ENCODE measurements around the gene BAG2. TPM values are rescaled to one million over a fixed set of nuclear protein-coding genes. Genes with fewer than 3 reads are reported as not detected.

Gene BAG2
- 15.1 and 23.0 TPM in 2 replicates for total RNA-seq (2016; rRNA removed; fragmentation: Illumina TruSeq; extraction: Trizol)
- total RNA-seq (2016; cell fraction: cytosol; rRNA removed; fragmentation: Illumina TruSeq; extraction: Trizol; ENCODE audit: low read depth), result 3.7 and 4.1 TPM in 2 replicates
- total RNA-seq (2016; cell fraction: insoluble cytoplasmic fraction; rRNA removed; fragmentation: Illumina TruSeq; extraction: Trizol), result 15.0 and 23.4 TPM in 2 replicates
- 8.8 and 9.8 TPM in 2 replicates for total RNA-seq (2016; cell fraction: membrane; rRNA removed; fragmentation: Illumina TruSeq; extraction: Trizol)
- 10.3 and 11.9 TPM in 2 replicates for total RNA-seq (2016; cell fraction: nucleus; rRNA removed; fragmentation: Illumina TruSeq; extraction: Trizol)
- 4.3 and 5.7 TPM in 2 replicates for polyA plus RNA-seq (2011; rRNA removed)
- 2.4 and 3.5 TPM in 2 replicates for polyA plus RNA-seq (2011; cell fraction: cytosol; rRNA removed)
- polyA plus RNA-seq (2011; cell fraction: nucleus; rRNA removed), result 1.3 and 2.0 TPM in 2 replicates
- polyA plus RNA-seq (2012), result 6.1 and 6.7 TPM in 2 replicates
- polyA plus RNA-seq (2016; cell fraction: cytosol; fragmentation: Illumina TruSeq; extraction: Trizol; ENCODE audit: low read depth), result 2.4 TPM in 2 replicates
- 24.1 and 26.3 TPM in 2 replicates for polyA plus RNA-seq (2016; cell fraction: insoluble cytoplasmic fraction; fragmentation: Illumina TruSeq; extraction: Trizol; ENCODE audit: low read depth)
- polyA plus RNA-seq (2016; cell fraction: membrane; fragmentation: Illumina TruSeq; extraction: Trizol; ENCODE audit: low read depth), result 5.4 and 5.5 TPM in 2 replicates
- polyA plus RNA-seq (2016; cell fraction: nucleus; fragmentation: Illumina TruSeq; extraction: Trizol; ENCODE audit: insufficient read depth, low read depth), result 10.2 and 10.9 TPM in 2 replicates
- polyA minus RNA-seq (2011; rRNA and poly(A)+ RNA removed; ENCODE audit: low replicate concordance), result 3.1 and 7.3 TPM in 2 replicates
- 4.3 and 4.4 TPM in 2 replicates for polyA minus RNA-seq (2011; cell fraction: cytosol; rRNA and poly(A)+ RNA removed)
- 19.6 and 22.1 TPM in 2 replicates for polyA minus RNA-seq (2011; cell fraction: nucleus; rRNA and poly(A)+ RNA removed)
- percentile 93 among the genes with signal in this experiment for Bru-seq, nascent RNA
- percentile 88 among the genes with signal in this experiment for BruChase-seq, experiment 1, labeled RNA remaining after a 6-hour chase
- BruChase-seq, experiment 2, labeled RNA remaining after a 2-hour chase, result percentile 92 among the genes with signal in this experiment
- long read RNA-seq, experiment 1, full-length matches to known transcripts, result 69 of 78 reads
- long read RNA-seq, experiment 1, partial matches to known transcripts, result 6 of 78 reads
- long read RNA-seq, experiment 1, other reads (novel, unspliced or antisense), result 3 of 78 reads
- long read RNA-seq, experiment 2, full-length matches to known transcripts, result 43 of 77 reads
- long read RNA-seq, experiment 2, partial matches to known transcripts, result 1 of 77 reads
- long read RNA-seq, experiment 2, other reads (novel, unspliced or antisense), result 33 of 77 reads

- 1% methylated on average over 39 of the region's 97 CpGs for WGBS (ENCODE audit: low lambda C conversion rate)
- Histone ChIP-seq H3K36me3 (replicated peaks in 1 of 2; ENCODE audit: control insufficient read depth in 1 of 2, insufficient read depth in 2 of 2, low read length in 2 of 2) (peaks cover 2 to 7% of the 10 kb centered on the region in 2 experiments; a peak in 3 of 5 replicates), H3K9me3 (ENCODE audit: low read length) (no peaks in the 10 kb centered on the region), H3K4me3 (replicated peaks in 1 of 3; ENCODE audit: insufficient read depth in 1 of 3, low read depth in 2 of 3, low read length in 3 of 3) (peak within 1 kb of the TSS; percentile 69 to 90 (median 72)), H3K4me2 (ENCODE audit: low read depth, low read length) (peak within 1 kb of the TSS; percentile 97), H3K79me2 (ENCODE audit: insufficient read depth, low read length) (peaks cover 48% of the 10 kb centered on the region), H3K9ac (ENCODE audit: insufficient read depth, low read depth, low read length) (peak within 1 kb of the TSS; percentile 89), H4K20me1 (ENCODE audit: insufficient read depth, low read length) (no peaks in the 10 kb centered on the region), H3K27me3 (ENCODE audit: control insufficient read depth in 1 of 2, insufficient read depth in 2 of 2, low read length in 2 of 2) (no peaks in the 10 kb centered on the region; a peak in 1 of 5 replicates), H2AFZ (ENCODE audit: low read length) (peak within 1 kb of the TSS; percentile 75), H3K27ac (ENCODE audit: extremely low read length, insufficient read depth, low read length) (peak within 1 kb of the TSS; percentile 94), H3K4me1 (ENCODE audit: insufficient read depth, low read length) (peaks cover 41% of the 10 kb centered on the region)
- intact Hi-C loops (cut with micrococcal nuclease; ENCODE audit: unreplicated experiment) (loop anchor here (1.0 to 5.0 kb wide), 8 partner anchors 30 to 270 kb away; partner anchors contain the start of genes BEND6, KIAA1586, PRIM2 and RAB23), in situ Hi-C loops (cut with HindIII; ENCODE audit: extremely low pct_ligation_motif_present, low pct_unique_long_range_greater_than_20kb) (no loop called here)
- POLR2A ChIA-PET, result interaction anchor here (0.6 to 2.2 kb wide), 15 partner anchors 8 to 217 kb away, joined by 3 to 13 read pairs (median 3); partner anchors contain the start of genes BEND6, KIAA1586, RAB23 and ZNF451
- no TSS peak for BruUV-seq (replicated peaks)
- FAIRE-seq, result peak; percentile 15
- CTCF ChIA-PET (ENCODE audit: low intra/inter-chr PET ratio, low total read pairs), result interaction anchor here (1.1 kb wide), 1 partner anchor 80 kb away, joined by 3 read pairs; no protein-coding TSS in a partner anchor
- DNase-seq (ENCODE audit: low spot score), result peak; percentile 88
- ATAC-seq, result peak; percentile 94
- TF ChIP-seq ZNF510 (CRISPR knock-in tag; IDR thresholded peaks at IDR 0.05; ENCODE audit: low read depth) (peak; percentile 91; the same call in 1 of the 2 replicates), ZFP36L1 (CRISPR knock-in tag; IDR thresholded peaks at IDR 0.05) (peak; percentile 89), TFDP2 (CRISPR knock-in tag; IDR thresholded peaks at IDR 0.05) (peak; percentile 87), RARG (CRISPR knock-in tag; IDR thresholded peaks at IDR 0.05; ENCODE audit: low read depth) (no peak), MTA1 (CRISPR knock-in tag; IDR thresholded peaks at IDR 0.05; ENCODE audit: borderline replicate concordance) (peak; percentile 90; the same call in 1 of the 2 replicates), ZNF124 (CRISPR knock-in tag; IDR thresholded peaks at IDR 0.05) (peak; percentile 54; the same call in 1 of the 2 replicates), NFE2L1 (CRISPR knock-in tag; IDR thresholded peaks at IDR 0.05; ENCODE audit: borderline replicate concordance) (peak; percentile 78; the same call in 1 of the 2 replicates), ZFP1 (CRISPR knock-in tag; IDR thresholded peaks at IDR 0.05) (0 out of 2 replicates have a peak, but pooled peaks have one; percentile 28), E2F5 (CRISPR knock-in tag; conservative IDR thresholded peaks at IDR 0.05) (peak; percentile 5; the same call in 1 of the 2 replicates), CREB1 (IDR thresholded peaks at IDR 0.05) (peak; percentile 80), CREB1 (CRISPR knock-in tag; IDR thresholded peaks at IDR 0.05) (0 out of 2 replicates have a peak, but pooled peaks have one; percentile 31)
- TF ChIP-seq, protein P1, sequence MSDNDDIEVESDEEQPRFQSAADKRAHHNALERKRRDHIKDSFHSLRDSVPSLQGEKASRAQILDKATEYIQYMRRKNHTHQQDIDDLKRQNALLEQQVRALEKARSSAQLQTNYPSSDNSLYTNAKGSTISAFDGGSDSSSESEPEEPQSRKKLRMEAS (IDR thresholded peaks at IDR 0.05), result peak; percentile 92
- TF ChIP-seq, protein P2, sequence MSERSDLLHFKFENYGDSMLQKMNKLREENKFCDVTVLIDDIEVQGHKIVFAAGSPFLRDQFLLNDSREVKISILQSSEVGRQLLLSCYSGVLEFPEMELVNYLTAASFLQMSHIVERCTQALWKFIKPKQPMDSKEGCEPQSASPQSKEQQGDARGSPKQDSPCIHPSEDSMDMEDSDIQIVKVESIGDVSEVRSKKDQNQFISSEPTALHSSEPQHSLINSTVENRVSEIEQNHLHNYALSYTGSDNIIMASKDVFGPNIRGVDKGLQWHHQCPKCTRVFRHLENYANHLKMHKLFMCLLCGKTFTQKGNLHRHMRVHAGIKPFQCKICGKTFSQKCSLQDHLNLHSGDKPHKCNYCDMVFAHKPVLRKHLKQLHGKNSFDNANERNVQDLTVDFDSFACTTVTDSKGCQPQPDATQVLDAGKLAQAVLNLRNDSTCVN (CRISPR knock-in tag; IDR thresholded peaks at IDR 0.05; ENCODE audit: borderline replicate concordance), result no peak; the same call in 1 of the 2 replicates
Observed at GRCh38 chr6:57172136-57173055, at the start of gene BAG2. Gene BAG2 (plus strand): TSS chr6:57172326. CDS start chr6:57172698, 372 bp downstream.

Data from HepG2 (cell line).